Activated naive CD4-positive, alpha-beta T cell treated with anti-CD3 and anti-CD28 coated beads, Interleukin-2, amount 50 U/mL, for 24 hours (primary cell): ENCODE results near the gene KDM4B.

Source experiments
- H3K27ac Mint-ChIP-seq: one replicate; pipeline ENCODE4 v1.8.0; 2021; ENCODE audit warnings: mild to moderate bottlenecking, mixed read lengths
- H3K27me3 Mint-ChIP-seq: one replicate; pipeline ENCODE4 v1.8.0; 2021; ENCODE audit warnings: mixed read lengths
- H3K36me3 Mint-ChIP-seq: one replicate; pipeline ENCODE4 v1.8.0; 2021; ENCODE audit warnings: mixed read lengths
- H3K4me1 Mint-ChIP-seq: one replicate; pipeline ENCODE4 v1.8.0; 2021; ENCODE audit warnings: mixed read lengths
- H3K4me3 Mint-ChIP-seq: one replicate; pipeline ENCODE4 v1.8.0; 2021; ENCODE audit warnings: mild to moderate bottlenecking, mixed read lengths
- H3K9me3 Mint-ChIP-seq: one replicate; pipeline ENCODE4 v1.8.0; 2021; ENCODE audit warnings: mixed read lengths

Gene KDM4B

GRCh38 chr19:5068233-5069072, 99.5 kb downstream of the KDM4B start:
- H3K27ac Mint-ChIP-seq: no peak overlapping the region
- H3K36me3 Mint-ChIP-seq: no peaks in the 10 kb centered on the region
- no peaks in the 10 kb centered on the region for H3K4me1 Mint-ChIP-seq
- no peaks in the 10 kb centered on the region for H3K27me3 Mint-ChIP-seq
- H3K4me3 Mint-ChIP-seq: no peak overlapping the region
- no peaks in the 10 kb centered on the region for H3K9me3 Mint-ChIP-seq

- no peaks in the 10 kb centered on the region for H3K27me3 Mint-ChIP-seq
- no peaks in the 10 kb centered on the region for H3K36me3 Mint-ChIP-seq
- no peaks in the 10 kb centered on the region for H3K9me3 Mint-ChIP-seq
- H3K4me1 Mint-ChIP-seq: peaks cover 4% of the 10 kb centered on the region
- no peak overlapping the region for H3K4me3 Mint-ChIP-seq
- no peak overlapping the region for H3K27ac Mint-ChIP-seq
Measured at GRCh38 chr19:5070331-5070730, 101.4 kb downstream of the KDM4B start.

- no peaks in the 10 kb centered on the region for H3K9me3 Mint-ChIP-seq
- H3K27me3 Mint-ChIP-seq: no peaks in the 10 kb centered on the region
- H3K36me3 Mint-ChIP-seq: no peaks in the 10 kb centered on the region
- peaks cover 4% of the 10 kb centered on the region for H3K4me1 Mint-ChIP-seq
- no peak overlapping the region for H3K27ac Mint-ChIP-seq
- H3K4me3 Mint-ChIP-seq: peak overlapping the region; percentile 44
Measured at GRCh38 chr19:5070930-5071329, 102.0 kb downstream of the KDM4B start.

GRCh38 chr19:5071579-5071978, 102.7 kb downstream of the KDM4B start:
- no peak overlapping the region for H3K4me3 Mint-ChIP-seq
- no peaks in the 10 kb centered on the region for H3K27me3 Mint-ChIP-seq
- H3K4me1 Mint-ChIP-seq: peaks cover 4% of the 10 kb centered on the region
- no peaks in the 10 kb centered on the region for H3K9me3 Mint-ChIP-seq
- no peak overlapping the region for H3K27ac Mint-ChIP-seq
- H3K36me3 Mint-ChIP-seq: no peaks in the 10 kb centered on the region

GRCh38 chr19:5072115-5072514, 103.2 kb downstream of the KDM4B start:
- no peaks in the 10 kb centered on the region for H3K36me3 Mint-ChIP-seq
- H3K9me3 Mint-ChIP-seq: no peaks in the 10 kb centered on the region
- no peaks in the 10 kb centered on the region for H3K27me3 Mint-ChIP-seq
- H3K4me1 Mint-ChIP-seq: peaks cover 4% of the 10 kb centered on the region
- no peak overlapping the region for H3K27ac Mint-ChIP-seq
- no peak overlapping the region for H3K4me3 Mint-ChIP-seq

GRCh38 chr19:5073153-5073844, 104.4 kb downstream of the KDM4B start:
- Mint-ChIP-seq H3K27ac (no peak overlapping the region), H3K27me3 (no peaks in the 10 kb centered on the region), H3K4me3 (no peak overlapping the region), H3K9me3 (no peaks in the 10 kb centered on the region), H3K36me3 (no peaks in the 10 kb centered on the region), H3K4me1 (peaks cover 4% of the 10 kb centered on the region)

GRCh38 chr19:5074407-5074806, 105.5 kb downstream of the KDM4B start:
- H3K27me3 Mint-ChIP-seq: no peaks in the 10 kb centered on the region
- H3K4me3 Mint-ChIP-seq: no peak overlapping the region
- H3K9me3 Mint-ChIP-seq: no peaks in the 10 kb centered on the region
- H3K36me3 Mint-ChIP-seq: peaks cover 2% of the 10 kb centered on the region
- H3K27ac Mint-ChIP-seq: no peak overlapping the region
- H3K4me1 Mint-ChIP-seq: peaks cover 4% of the 10 kb centered on the region

- H3K4me1 Mint-ChIP-seq: peaks cover 4% of the 10 kb centered on the region
- no peak overlapping the region for H3K27ac Mint-ChIP-seq
- peaks cover 2% of the 10 kb centered on the region for H3K36me3 Mint-ChIP-seq
- no peaks in the 10 kb centered on the region for H3K27me3 Mint-ChIP-seq
- H3K9me3 Mint-ChIP-seq: no peaks in the 10 kb centered on the region
- no peak overlapping the region for H3K4me3 Mint-ChIP-seq
Measured at GRCh38 chr19:5074830-5075394, 106.0 kb downstream of the KDM4B start.

GRCh38 chr19:5075597-5075996, 106.7 kb downstream of the KDM4B start:
- no peaks in the 10 kb centered on the region for H3K9me3 Mint-ChIP-seq
- H3K36me3 Mint-ChIP-seq: peaks cover 5% of the 10 kb centered on the region
- H3K27ac Mint-ChIP-seq: no peak overlapping the region
- H3K27me3 Mint-ChIP-seq: no peaks in the 10 kb centered on the region
- H3K4me1 Mint-ChIP-seq: peaks cover 4% of the 10 kb centered on the region
- H3K4me3 Mint-ChIP-seq: no peak overlapping the region

GRCh38 chr19:5076440-5077208, 107.7 kb downstream of the KDM4B start:
- no peaks in the 10 kb centered on the region for H3K9me3 Mint-ChIP-seq
- H3K36me3 Mint-ChIP-seq: peaks cover 6% of the 10 kb centered on the region
- peaks cover 4% of the 10 kb centered on the region for H3K4me1 Mint-ChIP-seq
- no peak overlapping the region for H3K27ac Mint-ChIP-seq
- H3K27me3 Mint-ChIP-seq: no peaks in the 10 kb centered on the region
- H3K4me3 Mint-ChIP-seq: no peak overlapping the region

GRCh38 chr19:5077209-5077515, 108.2 kb downstream of the KDM4B start:
- Mint-ChIP-seq H3K9me3 (no peaks in the 10 kb centered on the region), H3K4me1 (peaks cover 4% of the 10 kb centered on the region), H3K27me3 (no peaks in the 10 kb centered on the region), H3K4me3 (no peak overlapping the region), H3K27ac (no peak overlapping the region), H3K36me3 (peaks cover 6% of the 10 kb centered on the region)

GRCh38 chr19:5078182-5078581, 109.3 kb downstream of the KDM4B start:
- Mint-ChIP-seq H3K4me3 (no peak overlapping the region), H3K9me3 (no peaks in the 10 kb centered on the region), H3K36me3 (peaks cover 8% of the 10 kb centered on the region), H3K27ac (no peak overlapping the region), H3K27me3 (no peaks in the 10 kb centered on the region), H3K4me1 (peaks cover 4% of the 10 kb centered on the region)

- Mint-ChIP-seq H3K4me3 (no peak overlapping the region), H3K27ac (no peak overlapping the region), H3K4me1 (peaks cover 3% of the 10 kb centered on the region), H3K36me3 (peaks cover 8% of the 10 kb centered on the region), H3K9me3 (no peaks in the 10 kb centered on the region), H3K27me3 (no peaks in the 10 kb centered on the region)
Measured at GRCh38 chr19:5078666-5079065, 109.8 kb downstream of the KDM4B start.

- no peaks in the 10 kb centered on the region for H3K9me3 Mint-ChIP-seq
- no peaks in the 10 kb centered on the region for H3K27me3 Mint-ChIP-seq
- H3K4me1 Mint-ChIP-seq: no peaks in the 10 kb centered on the region
- H3K27ac Mint-ChIP-seq: no peak overlapping the region
- no peak overlapping the region for H3K4me3 Mint-ChIP-seq
- H3K36me3 Mint-ChIP-seq: peaks cover 8% of the 10 kb centered on the region
Measured at GRCh38 chr19:5079071-5079774, 110.3 kb downstream of the KDM4B start.

GRCh38 chr19:5080030-5080654, 111.2 kb downstream of the KDM4B start:
- Mint-ChIP-seq H3K4me1 (no peaks in the 10 kb centered on the region), H3K9me3 (no peaks in the 10 kb centered on the region), H3K27ac (no peak overlapping the region), H3K27me3 (no peaks in the 10 kb centered on the region), H3K36me3 (peaks cover 8% of the 10 kb centered on the region), H3K4me3 (no peak overlapping the region)
